ENCODE results near the gene OR2A12. TPM values are rescaled to one million over a fixed set of nuclear protein-coding genes. Genes with fewer than 3 reads are reported as not detected.

The OR2A12 gene
- polyA plus RNA-seq, 1 donor (not counting 4 experiments of a cell fraction or from before 2014, with no cell fraction given) = not detected

GRCh38 chr7:144100607-144101006 is 14.5 kb downstream of the OR2A12 start:
- Histone ChIP-seq H3K27ac (ENCODE audit: control insufficient read depth, insufficient read depth, low read length) (no peak overlapping the region), H4K20me1 (ENCODE audit: control insufficient read depth, extremely low read depth, insufficient read depth, low read length) (no peaks in the 10 kb centered on the region), H3K4me1 (ENCODE audit: control insufficient read depth, extremely low read depth, insufficient read depth, low read length) (no peaks in the 10 kb centered on the region), H3K36me3 (ENCODE audit: control insufficient read depth in 2 of 2, extremely low read depth in 1 of 2, insufficient read depth in 2 of 2, low read length in 2 of 2) (no peaks in the 10 kb centered on the region), H3K27me3 (ENCODE audit: control insufficient read depth, extremely low read depth, insufficient read depth, low read length) (no peaks in the 10 kb centered on the region), H3K79me2 (ENCODE audit: control insufficient read depth, insufficient read depth, low read length) (no peaks in the 10 kb centered on the region), H3K4me3 (ENCODE audit: control insufficient read depth in 2 of 3, extremely low read depth in 1 of 3, insufficient read depth in 2 of 3, low read depth in 1 of 3, low read length in 3 of 3) (no peak overlapping the region), H3K9me1 (ENCODE audit: control insufficient read depth, extremely low read depth, insufficient read depth, low read length) (no peaks in the 10 kb centered on the region), H3K4me2 (ENCODE audit: control insufficient read depth, extremely low read depth, insufficient read depth, low read depth, low read length) (no peak overlapping the region), H2AFZ (ENCODE audit: control insufficient read depth, low read length) (no peak overlapping the region), H3K9ac (ENCODE audit: control insufficient read depth, extremely low read depth, insufficient read depth, low read length) (no peak overlapping the region), H3K9me3 (ENCODE audit: control insufficient read depth, low read depth, low read length) (no peaks in the 10 kb centered on the region)
- no peak for FAIRE-seq
- no peak for DNase-seq (ENCODE audit: low read depth, low spot score)
- TF ChIP-seq CTCF (optimal IDR thresholded peaks at IDR 0.05 in 1 of 3, IDR thresholded peaks at IDR 0.05 in 1 of 3, conservative IDR thresholded peaks at IDR 0.05 in 1 of 3; ENCODE audit: extremely low read depth in 1 of 3, insufficient read depth in 2 of 3, low read length in 3 of 3) (no peak), EZH2 (IDR thresholded peaks at IDR 0.05; ENCODE audit: low read length) (no peak)
- dilution Hi-C loops (cut with MboI; ENCODE audit: extremely low pct_ligation_motif_present, low sequenced_read_pairs) = no loop called here

- no peak for FAIRE-seq
These were observed 16.0 kb downstream of the OR2A12 start for GRCh38 chr7:144102041-144102440.

More at GRCh38 chr7:144102041-144102440, 16.0 kb downstream of the OR2A12 start:
- Histone ChIP-seq H3K9me3 (ENCODE audit: control insufficient read depth, low read depth, low read length) (no peaks in the 10 kb centered on the region), H3K4me3 (ENCODE audit: control insufficient read depth in 2 of 3, extremely low read depth in 1 of 3, insufficient read depth in 2 of 3, low read depth in 1 of 3, low read length in 3 of 3) (no peak overlapping the region), H3K79me2 (ENCODE audit: control insufficient read depth, insufficient read depth, low read length) (no peaks in the 10 kb centered on the region), H3K27me3 (ENCODE audit: control insufficient read depth, extremely low read depth, insufficient read depth, low read length) (no peaks in the 10 kb centered on the region), H3K36me3 (ENCODE audit: control insufficient read depth in 2 of 2, extremely low read depth in 1 of 2, insufficient read depth in 2 of 2, low read length in 2 of 2) (no peaks in the 10 kb centered on the region), H3K9ac (ENCODE audit: control insufficient read depth, extremely low read depth, insufficient read depth, low read length) (no peak overlapping the region), H2AFZ (ENCODE audit: control insufficient read depth, low read length) (no peak overlapping the region), H3K9me1 (ENCODE audit: control insufficient read depth, extremely low read depth, insufficient read depth, low read length) (no peaks in the 10 kb centered on the region), H3K4me1 (ENCODE audit: control insufficient read depth, extremely low read depth, insufficient read depth, low read length) (no peaks in the 10 kb centered on the region), H4K20me1 (ENCODE audit: control insufficient read depth, extremely low read depth, insufficient read depth, low read length) (no peaks in the 10 kb centered on the region), H3K27ac (ENCODE audit: control insufficient read depth, insufficient read depth, low read length) (no peak overlapping the region), H3K4me2 (ENCODE audit: control insufficient read depth, extremely low read depth, insufficient read depth, low read depth, low read length) (no peak overlapping the region)
- dilution Hi-C loops (cut with MboI; ENCODE audit: extremely low pct_ligation_motif_present, low sequenced_read_pairs) = no loop called here
- TF ChIP-seq EZH2 (IDR thresholded peaks at IDR 0.05; ENCODE audit: low read length) = no peak
- no peak for TF ChIP-seq CTCF (optimal IDR thresholded peaks at IDR 0.05 in 1 of 3, IDR thresholded peaks at IDR 0.05 in 1 of 3, conservative IDR thresholded peaks at IDR 0.05 in 1 of 3; ENCODE audit: extremely low read depth in 1 of 3, insufficient read depth in 2 of 3, low read length in 3 of 3)
- no peak for DNase-seq (ENCODE audit: low read depth, low spot score)

Measured in keratinocyte (primary cell).